Panc1 (cell line): ENCODE measurements around the gene NOTCH2. TPM values are rescaled to one million over a fixed set of nuclear protein-coding genes. Genes with fewer than 3 reads are reported as not detected.

Experiments
- ATAC-seq: fragments of 200-7000 bp; cut with Tn5 transposase; 2 replicates; pipeline ENCODE4 v1.9.1; 2020; ENCODE audit warnings: mild to moderate bottlenecking, moderate library complexity
- BruUV-seq: library from RNA; stranded (reverse); fragments of 400-500 nt; replicated peaks from 2 replicates; lab custom pipeline; 2021; lab: Mats Ljungman, UMichigan
- CTCF ChIA-PET: fragments of 300-600 bp; sonication (Branson Sonifier 250); formaldehyde crosslinking; loops from one replicate; lab custom pipeline; 2022; ENCODE audit warnings: antibody characterized with exemption; lab: Charles Lee
- POLR2A ChIA-PET: fragments of 300-600 bp; sonication (Branson Sonifier 250); formaldehyde crosslinking; loops from one replicate; lab custom pipeline; 2022; ENCODE audit warnings: antibody characterized with exemption; lab: Charles Lee
- DNase-seq: peaks from one replicate; pipeline ENCODE4 v3.0.0-alpha.2; 2010; ENCODE audit warnings: low read depth, low spot score
- H3K27ac ChIP-seq: 2 replicates; pipeline ENCODE4 v1.5.1; 2011; ENCODE audit warnings: mild to moderate bottlenecking, low read length, inconsistent platforms
- H3K27me3 ChIP-seq: fragments of 200-500 bp; sonication (Bioruptor generic); 2 replicates; pipeline ENCODE4 v1.6.0; 2014; ENCODE audit warnings: low read length, inconsistent platforms; ENCODE audit not compliant: control insufficient read depth, insufficient read depth
- H3K36me3 ChIP-seq: fragments of 200-500 bp; sonication (Bioruptor generic); 2 replicates; pipeline ENCODE4 v1.5.1; 2014; ENCODE audit warnings: inconsistent platforms, mild to moderate bottlenecking, low read length, moderate library complexity; ENCODE audit not compliant: control insufficient read depth, insufficient read depth
- H3K4me1 ChIP-seq: 2 replicates; pipeline ENCODE4 v1.5.1; 2011; ENCODE audit warnings: inconsistent platforms, mild to moderate bottlenecking, low read length, moderate library complexity; ENCODE audit not compliant: control insufficient read depth, insufficient read depth
- H3K4me3 ChIP-seq, 2 experiments: 2 replicates each; pipeline ENCODE4 v1.5.1; 2011 to 2012; ENCODE audit warnings: low read depth in 2 of 2, low read length in 2 of 2, mild to moderate bottlenecking in 2 of 2, inconsistent platforms in 1 of 2, moderate library complexity in 1 of 2
- H3K9me3 ChIP-seq: fragments of 200-500 bp; sonication (Bioruptor generic); 2 replicates; pipeline ENCODE4 v1.5.1; 2014; ENCODE audit warnings: low read depth, mild to moderate bottlenecking, inconsistent platforms, low read length, moderate library complexity; ENCODE audit not compliant: control insufficient read depth, insufficient read depth
- POLR2AphosphoS5 ChIP-seq: IDR thresholded peaks from 2 replicates; pipeline ENCODE4 v1.6.1; 2012; ENCODE audit warnings: mild to moderate bottlenecking, low read depth, low read length, moderate library complexity
- SIN3A ChIP-seq: IDR thresholded peaks from 2 replicates; pipeline ENCODE4 v1.6.1; 2012; ENCODE audit warnings: low read depth, mild to moderate bottlenecking, low read length, moderate library complexity, borderline replicate concordance; ENCODE audit not compliant: insufficient read depth
- TCF7L2 ChIP-seq: IDR thresholded peaks from 2 replicates; pipeline ENCODE4 v1.6.1; 2011; ENCODE audit warnings: mild to moderate bottlenecking, low read depth, low read length, inconsistent platforms
- in situ Hi-C: cut with HindIII; loops from 2 replicates; pipeline ENCODE4 v1.10.0; 2016; ENCODE audit warnings: low sequenced_read_pairs, low pct_unique_long_range_greater_than_20kb
- intact Hi-C: fragments of 100-400 bp; cut with micrococcal nuclease; formaldehyde crosslinking; loops from one replicate; pipeline ENCODE4 v1.10.0; 2022; ENCODE audit not compliant: unreplicated experiment
- total RNA-seq: library from RNA; stranded (reverse); gene quantifications from one replicate; pipeline ENCODE4 v1.2.1, GENCODE V29; 2021; ENCODE audit not compliant: unreplicated experiment
- TF ChIP-seq, protein P1 (sequence below): fragments of 450-650 bp; IDR thresholded peaks from 2 replicates; pipeline ENCODE4 v1.5.1; 2017; ENCODE audit warnings: mild to moderate bottlenecking
- TF ChIP-seq, protein P2 (sequence below), 2 experiments: IDR thresholded peaks; 2 replicates each; pipeline ENCODE4 v1.6.1; 2011 to 2012; ENCODE audit warnings: low read depth in 2 of 2, control low read depth in 1 of 2, low read length in 1 of 2, mild to moderate bottlenecking in 1 of 2, moderate library complexity in 1 of 2; ENCODE audit not compliant: insufficient read depth in 1 of 2

The NOTCH2 gene
- total RNA-seq, 1 experiment from 2014 or later: 191 TPM

DNA sequence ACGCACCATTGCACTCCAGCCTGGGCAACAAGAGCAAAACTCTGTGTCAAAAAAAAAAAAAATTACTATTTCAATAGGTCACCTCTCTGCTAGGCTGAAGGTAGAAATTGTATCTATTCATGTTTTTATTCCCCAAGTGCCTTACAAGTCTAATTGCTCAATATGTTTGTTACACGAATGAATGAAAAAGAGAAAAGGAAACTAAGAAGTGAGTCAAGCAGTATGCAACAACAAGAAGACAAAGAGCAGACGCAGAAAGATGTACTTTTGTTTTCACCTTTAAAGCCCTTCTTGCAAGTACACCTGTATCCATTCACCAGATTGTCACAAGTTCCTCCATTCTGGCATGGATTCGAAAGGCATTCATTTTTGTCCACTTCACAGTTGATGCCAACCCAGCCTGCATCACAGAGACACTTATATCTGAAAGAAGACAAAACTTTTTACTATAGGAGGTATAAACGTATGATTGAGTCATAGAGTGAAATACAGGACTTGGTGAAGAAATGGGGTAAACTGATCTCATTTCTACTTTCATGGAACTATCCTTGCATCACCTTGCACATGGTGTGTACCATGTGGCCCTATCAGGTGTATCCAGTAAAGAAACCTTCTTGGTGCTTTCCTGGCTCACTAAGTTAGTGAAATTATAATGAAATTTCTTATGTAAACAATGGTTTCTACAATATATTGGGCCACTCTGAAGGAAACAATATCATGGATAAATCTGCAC lies 116.0 kb downstream of the NOTCH2 start:
- no peaks in the 10 kb centered on the region for H3K27me3 ChIP-seq
- intact Hi-C loops (no loop called here), in situ Hi-C loops (no loop called here)
- ATAC-seq (no peak), DNase-seq (no peak)
- no peak overlapping the region for H3K27ac ChIP-seq
- BruUV-seq: no TSS peak
- CTCF ChIA-PET: no interaction called here
- H3K4me1 ChIP-seq: no peaks in the 10 kb centered on the region
- H3K4me3 ChIP-seq: no peak overlapping the region
- POLR2A ChIA-PET: no interaction called here
- H3K9me3 ChIP-seq: no peaks in the 10 kb centered on the region
- TF ChIP-seq, protein P1, sequence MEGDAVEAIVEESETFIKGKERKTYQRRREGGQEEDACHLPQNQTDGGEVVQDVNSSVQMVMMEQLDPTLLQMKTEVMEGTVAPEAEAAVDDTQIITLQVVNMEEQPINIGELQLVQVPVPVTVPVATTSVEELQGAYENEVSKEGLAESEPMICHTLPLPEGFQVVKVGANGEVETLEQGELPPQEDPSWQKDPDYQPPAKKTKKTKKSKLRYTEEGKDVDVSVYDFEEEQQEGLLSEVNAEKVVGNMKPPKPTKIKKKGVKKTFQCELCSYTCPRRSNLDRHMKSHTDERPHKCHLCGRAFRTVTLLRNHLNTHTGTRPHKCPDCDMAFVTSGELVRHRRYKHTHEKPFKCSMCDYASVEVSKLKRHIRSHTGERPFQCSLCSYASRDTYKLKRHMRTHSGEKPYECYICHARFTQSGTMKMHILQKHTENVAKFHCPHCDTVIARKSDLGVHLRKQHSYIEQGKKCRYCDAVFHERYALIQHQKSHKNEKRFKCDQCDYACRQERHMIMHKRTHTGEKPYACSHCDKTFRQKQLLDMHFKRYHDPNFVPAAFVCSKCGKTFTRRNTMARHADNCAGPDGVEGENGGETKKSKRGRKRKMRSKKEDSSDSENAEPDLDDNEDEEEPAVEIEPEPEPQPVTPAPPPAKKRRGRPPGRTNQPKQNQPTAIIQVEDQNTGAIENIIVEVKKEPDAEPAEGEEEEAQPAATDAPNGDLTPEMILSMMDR: no peak
- TF ChIP-seq POLR2AphosphoS5 (no peak), SIN3A (no peak), TCF7L2 (no peak)
- TF ChIP-seq, protein P2, sequence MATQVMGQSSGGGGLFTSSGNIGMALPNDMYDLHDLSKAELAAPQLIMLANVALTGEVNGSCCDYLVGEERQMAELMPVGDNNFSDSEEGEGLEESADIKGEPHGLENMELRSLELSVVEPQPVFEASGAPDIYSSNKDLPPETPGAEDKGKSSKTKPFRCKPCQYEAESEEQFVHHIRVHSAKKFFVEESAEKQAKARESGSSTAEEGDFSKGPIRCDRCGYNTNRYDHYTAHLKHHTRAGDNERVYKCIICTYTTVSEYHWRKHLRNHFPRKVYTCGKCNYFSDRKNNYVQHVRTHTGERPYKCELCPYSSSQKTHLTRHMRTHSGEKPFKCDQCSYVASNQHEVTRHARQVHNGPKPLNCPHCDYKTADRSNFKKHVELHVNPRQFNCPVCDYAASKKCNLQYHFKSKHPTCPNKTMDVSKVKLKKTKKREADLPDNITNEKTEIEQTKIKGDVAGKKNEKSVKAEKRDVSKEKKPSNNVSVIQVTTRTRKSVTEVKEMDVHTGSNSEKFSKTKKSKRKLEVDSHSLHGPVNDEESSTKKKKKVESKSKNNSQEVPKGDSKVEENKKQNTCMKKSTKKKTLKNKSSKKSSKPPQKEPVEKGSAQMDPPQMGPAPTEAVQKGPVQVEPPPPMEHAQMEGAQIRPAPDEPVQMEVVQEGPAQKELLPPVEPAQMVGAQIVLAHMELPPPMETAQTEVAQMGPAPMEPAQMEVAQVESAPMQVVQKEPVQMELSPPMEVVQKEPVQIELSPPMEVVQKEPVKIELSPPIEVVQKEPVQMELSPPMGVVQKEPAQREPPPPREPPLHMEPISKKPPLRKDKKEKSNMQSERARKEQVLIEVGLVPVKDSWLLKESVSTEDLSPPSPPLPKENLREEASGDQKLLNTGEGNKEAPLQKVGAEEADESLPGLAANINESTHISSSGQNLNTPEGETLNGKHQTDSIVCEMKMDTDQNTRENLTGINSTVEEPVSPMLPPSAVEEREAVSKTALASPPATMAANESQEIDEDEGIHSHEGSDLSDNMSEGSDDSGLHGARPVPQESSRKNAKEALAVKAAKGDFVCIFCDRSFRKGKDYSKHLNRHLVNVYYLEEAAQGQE (IDR thresholded peaks at IDR 0.05; ENCODE audit: insufficient read depth in 1 of 2, low read depth in 2 of 2, low read length in 1 of 2): no peak
- peaks cover 16% of the 10 kb centered on the region for H3K36me3 ChIP-seq

DNA sequence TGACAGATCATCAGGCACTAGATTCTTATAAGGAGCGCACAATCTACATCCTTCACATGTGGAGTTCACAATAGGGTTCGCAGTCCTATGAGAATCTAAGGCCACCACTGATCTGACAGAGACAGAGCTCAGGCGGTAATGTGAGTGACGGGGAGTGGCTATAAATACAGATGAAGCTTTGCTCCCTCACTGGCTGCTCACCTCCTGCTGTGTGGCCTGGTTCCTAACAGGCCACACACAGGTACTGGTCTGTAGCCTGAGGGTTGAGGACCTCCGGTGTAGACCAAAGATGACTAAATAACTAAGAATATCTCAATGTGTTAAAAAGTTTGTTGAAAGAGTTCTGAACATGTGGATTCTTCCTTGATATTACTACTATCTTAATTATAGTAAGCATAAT lies 117.0 kb downstream of the NOTCH2 start:
- Histone ChIP-seq H3K9me3 (no peaks in the 10 kb centered on the region), H3K27ac (no peak overlapping the region), H3K27me3 (no peaks in the 10 kb centered on the region), H3K36me3 (peaks cover 21% of the 10 kb centered on the region), H3K4me1 (no peaks in the 10 kb centered on the region), H3K4me3 (no peak overlapping the region)
- ChIA-PET POLR2A (no interaction called here), CTCF (no interaction called here)
- in situ Hi-C loops: no loop called here
- BruUV-seq: no TSS peak
- no peak for TF ChIP-seq POLR2AphosphoS5
- TF ChIP-seq, protein P2 (IDR thresholded peaks at IDR 0.05; ENCODE audit: insufficient read depth in 1 of 2, low read depth in 2 of 2, low read length in 1 of 2): no peak
- DNase-seq: no peak
- ATAC-seq: no peak
- intact Hi-C loops: no loop called here
